ENCODE results near the gene EZR.

- no peak for TF ChIP-seq CTCF (IDR thresholded peaks at IDR 0.05; ENCODE audit: control extremely low read depth in 1 of 3, insufficient read depth in 1 of 3, low read depth in 1 of 3, low read length in 3 of 3)
- TF ChIP-seq POLR2AphosphoS5 (IDR thresholded peaks at IDR 0.05; ENCODE audit: low read depth, low read length), result peak; percentile 28; the same call in 1 of the 2 replicates
- TF ChIP-seq HDAC2 (IDR thresholded peaks at IDR 0.05; ENCODE audit: borderline replicate concordance in 1 of 2, low read depth in 2 of 2, low read length in 2 of 2), result no peak
- no peak for TF ChIP-seq E2F6 (IDR thresholded peaks at IDR 0.05)
- no peak for TF ChIP-seq SIRT6 (IDR thresholded peaks at IDR 0.05; ENCODE audit: low read length)
- no peak for TF ChIP-seq MAFK (IDR thresholded peaks at IDR 0.05; ENCODE audit: low read depth, low read length)
- TF ChIP-seq EZH2 (IDR thresholded peaks at IDR 0.05; ENCODE audit: low read depth, low read length, severe bottlenecking), result no peak
Observed at GRCh38 chr6:158808941-158809678, 10.1 kb downstream of the EZR start.
